HG03095 (cell line): ENCODE results near the gene CELF5.

Source experiments
- ATAC-seq: cut with Tn5 transposase; IDR thresholded peaks from one replicate; pipeline ENCODE4 v1.9.1; 2021; ENCODE audit warnings: moderate library complexity; ENCODE audit not compliant: unreplicated experiment

CELF5 gene

GRCh38 chr19:3236272-3236671 is 11.8 kb downstream of the CELF5 start:
- no peak for ATAC-seq

- no peak for ATAC-seq
Observed at GRCh38 chr19:3238066-3238561, 13.7 kb downstream of the CELF5 start.

- no peak for ATAC-seq
Observed at GRCh38 chr19:3239367-3239766, 14.9 kb downstream of the CELF5 start.

- ATAC-seq = no peak
Observed at GRCh38 chr19:3243819-3244700, 19.6 kb downstream of the CELF5 start.

GRCh38 chr19:3245050-3245449 is 20.6 kb downstream of the CELF5 start:
- no peak for ATAC-seq

GRCh38 chr19:3248728-3249326 is 24.4 kb downstream of the CELF5 start:
- no peak for ATAC-seq

GRCh38 chr19:3249408-3249807 is 24.9 kb downstream of the CELF5 start:
- no peak for ATAC-seq

- ATAC-seq = no peak
Observed at GRCh38 chr19:3250675-3251074, 26.2 kb downstream of the CELF5 start.

- no peak for ATAC-seq
Observed at GRCh38 chr19:3251229-3251628, 26.8 kb downstream of the CELF5 start.

- ATAC-seq = no peak
Observed at GRCh38 chr19:3252650-3253049, 28.2 kb downstream of the CELF5 start.

- no peak for ATAC-seq
Observed at GRCh38 chr19:3253270-3253669, 28.8 kb downstream of the CELF5 start.

- ATAC-seq = no peak
Observed at GRCh38 chr19:3254520-3254919, 30.1 kb downstream of the CELF5 start.

- no peak for ATAC-seq
Observed at GRCh38 chr19:3257071-3257470, 32.6 kb downstream of the CELF5 start.

GRCh38 chr19:3262362-3262761 is 37.9 kb downstream of the CELF5 start:
- no peak for ATAC-seq

- ATAC-seq = no peak
Observed at GRCh38 chr19:3263866-3264265, 39.4 kb downstream of the CELF5 start.

- no peak for ATAC-seq
Observed at GRCh38 chr19:3265432-3265831, 41.0 kb downstream of the CELF5 start.

GRCh38 chr19:3266092-3266693 is 41.7 kb downstream of the CELF5 start:
- ATAC-seq = no peak

- no peak for ATAC-seq
Observed at GRCh38 chr19:3266792-3267514, 42.5 kb downstream of the CELF5 start.

GRCh38 chr19:3268326-3268725 is 43.9 kb downstream of the CELF5 start:
- no peak for ATAC-seq

GRCh38 chr19:3268763-3269162 is 44.3 kb downstream of the CELF5 start:
- ATAC-seq = no peak
